Skin of body (tissue), 2 donors: ENCODE results near the gene TVP23A. TPM values are rescaled to one million over a fixed set of nuclear protein-coding genes. Genes with fewer than 3 reads are reported as not detected.
"Not testable (repeated sequence)": the region's sequence is repeated elsewhere in the genome, so short reads cannot be mapped to it uniquely, and the experiment has no call there.

Experiments used
- DNase-seq: peaks from one replicate; lab custom pipeline; 2025; lab: John Stamatoyannopoulos, UW
- total RNA-seq: library from RNA; depleted of rRNA; stranded (reverse); fragments of >200 nt; gene quantifications from one replicate; pipeline ENCODE4 v1.2.3, GENCODE V29; 2014

Gene TVP23A
- total RNA-seq, 1 donor from 2014 or later, result 1.2 TPM

DNA sequence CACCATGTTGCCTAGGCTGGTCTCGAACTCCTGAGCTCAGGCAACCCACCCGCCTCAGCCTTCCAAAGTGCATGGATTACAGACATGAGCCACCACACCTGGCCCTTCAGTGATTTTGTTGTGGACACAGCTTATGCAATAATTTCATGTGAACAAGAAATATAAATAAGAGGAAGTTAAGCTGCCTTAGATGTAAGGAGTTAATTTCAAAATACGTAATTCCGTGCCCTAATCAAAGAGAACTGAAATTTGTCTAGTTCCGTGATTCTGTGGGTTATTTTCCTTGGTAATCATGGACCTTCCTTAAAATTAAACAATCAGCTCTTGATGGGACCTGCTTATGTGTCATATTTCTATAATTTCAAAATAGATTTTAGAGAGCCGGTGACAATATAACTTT is 11.9 kb downstream of the TVP23A start:
- no peak for DNase-seq

DNA sequence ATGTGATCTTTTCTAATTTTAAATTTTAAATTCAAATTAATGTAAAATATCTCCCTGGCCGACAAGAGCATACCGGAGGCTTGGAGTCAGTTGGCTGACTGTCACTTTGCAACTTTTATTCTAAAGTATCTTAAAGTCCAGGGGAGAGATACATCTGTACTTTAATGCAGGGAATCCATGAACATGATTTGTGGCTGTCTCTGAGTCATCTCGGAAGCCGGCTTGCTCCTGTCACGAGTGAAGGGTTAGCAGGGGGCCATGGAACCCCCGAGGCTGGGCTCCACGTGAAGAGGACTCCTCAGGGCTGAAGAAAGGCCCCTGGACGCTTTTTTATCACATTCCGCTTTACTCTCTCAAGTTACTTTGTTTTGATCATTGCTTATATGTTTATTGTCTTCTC is 13.3 kb downstream of the TVP23A start:
- no peak for DNase-seq

DNA sequence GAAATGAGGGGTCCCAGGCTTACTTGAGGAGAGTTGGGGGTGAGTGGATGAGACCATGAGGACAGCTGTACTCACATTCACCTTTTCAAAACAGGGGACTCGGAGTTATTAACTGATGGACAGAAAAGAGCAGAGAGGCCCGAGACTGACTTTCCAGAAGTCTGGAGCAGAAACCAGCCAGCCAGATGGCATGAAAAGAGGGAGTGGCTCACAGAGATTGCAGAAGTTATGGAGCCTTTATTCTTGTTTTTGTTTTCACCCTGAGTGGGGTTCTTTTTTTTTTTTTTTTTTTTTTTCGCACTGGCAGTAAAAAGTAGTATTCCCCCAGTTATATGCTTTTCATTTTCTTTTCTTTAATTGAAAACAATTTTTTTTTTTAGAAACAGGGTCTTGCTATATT is 18.9 kb downstream of the TVP23A start:
- DNase-seq, result no peak

DNA sequence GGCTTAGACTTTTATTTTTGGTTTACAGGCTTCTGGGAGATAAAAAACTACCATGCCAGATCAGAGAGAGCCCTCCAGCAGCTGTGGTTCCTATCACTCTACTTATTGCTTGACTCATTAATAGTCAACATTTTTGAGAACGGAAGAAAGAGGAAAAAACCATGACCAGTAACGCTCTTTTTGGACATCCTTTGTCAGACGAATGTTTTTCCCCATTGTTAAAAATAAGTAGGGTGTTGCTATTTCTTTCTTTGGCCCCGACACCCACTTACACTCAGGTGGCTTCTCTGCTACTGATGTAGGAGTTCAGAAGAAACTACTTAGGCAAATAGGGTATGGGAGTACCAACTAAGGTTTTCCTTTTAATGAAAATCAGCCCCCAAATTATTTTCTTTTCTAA is 27.5 kb downstream of the TVP23A start:
- no peak for DNase-seq

DNA sequence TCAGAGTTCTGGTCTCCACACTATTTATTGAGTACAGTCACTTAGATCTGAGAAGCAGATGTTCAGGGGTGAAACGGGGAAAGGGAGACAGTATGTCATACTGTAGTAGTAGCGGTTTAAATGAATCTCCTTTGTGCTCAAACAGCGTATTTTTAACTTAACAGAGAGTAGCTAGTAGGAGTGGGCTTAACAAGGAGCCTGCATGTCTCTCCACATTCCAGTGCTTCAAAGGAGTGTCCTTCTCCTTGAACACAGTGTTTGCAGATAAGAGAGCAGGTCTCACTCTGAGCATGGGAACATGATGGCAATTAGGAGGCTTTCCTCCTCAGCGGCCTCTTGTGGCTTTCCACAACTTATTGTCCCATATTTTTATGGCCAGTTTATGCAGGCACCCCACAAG is 30.0 kb downstream of the TVP23A start:
- DNase-seq, result not testable (repeated sequence)

DNA sequence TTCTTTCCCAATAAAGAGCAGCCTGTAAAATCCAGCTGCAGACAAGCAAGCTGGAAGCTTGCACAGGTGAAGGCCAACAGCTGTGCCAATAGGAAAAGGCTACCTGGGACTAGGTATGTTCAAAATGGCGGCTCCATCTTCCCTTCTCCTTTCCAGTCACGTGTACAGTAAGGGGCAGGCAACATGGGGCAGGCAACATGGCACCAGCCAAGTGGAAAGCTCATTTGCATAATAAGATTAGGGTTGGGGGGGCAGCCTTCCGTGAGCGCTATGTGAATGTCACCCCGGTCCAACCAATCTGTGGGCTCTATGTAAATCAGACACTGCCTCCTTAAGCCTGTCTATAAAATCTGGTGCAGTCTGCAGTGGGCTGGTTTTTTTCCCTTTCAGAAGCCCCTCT is 31.3 kb downstream of the TVP23A start:
- DNase-seq, result no peak

DNA sequence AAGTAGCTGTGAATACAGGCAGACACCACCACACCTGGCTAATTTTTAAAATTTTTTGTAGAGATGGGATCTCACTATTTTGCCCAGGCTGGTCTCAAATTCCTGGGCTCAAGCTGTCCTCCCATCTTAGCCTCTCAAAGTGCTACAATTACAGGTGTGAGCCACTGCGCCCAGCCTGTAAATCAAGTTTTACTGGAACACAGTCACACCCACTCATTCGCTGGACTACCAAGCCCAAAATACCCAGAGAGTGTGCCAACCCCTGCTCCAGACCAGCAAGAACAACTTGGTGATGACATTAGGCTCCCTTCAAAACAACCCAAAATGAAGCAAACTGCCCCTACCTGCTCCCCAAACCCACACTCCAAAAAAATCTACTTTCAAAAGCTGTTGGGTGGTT is 36.0 kb downstream of the TVP23A start:
- DNase-seq, result no peak

DNA sequence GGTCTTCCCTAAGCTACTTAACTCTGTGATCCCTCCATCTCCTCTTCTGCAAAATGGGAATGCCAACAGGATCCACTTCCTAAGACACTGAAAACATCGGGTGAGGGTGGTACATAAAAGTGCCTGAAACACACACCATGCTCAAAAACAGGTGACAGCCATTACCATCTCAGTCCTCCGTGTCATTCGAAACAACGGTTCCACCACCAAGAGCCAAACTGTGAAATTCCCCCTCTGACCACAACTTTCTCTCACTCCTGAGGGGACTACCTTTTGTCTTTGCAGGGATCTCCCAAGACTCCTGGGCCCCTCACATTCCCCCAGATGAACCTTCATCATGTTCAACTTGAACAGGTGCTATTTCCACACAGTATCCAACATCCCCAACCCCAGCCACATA is 38.0 kb downstream of the TVP23A start:
- no peak for DNase-seq

DNA sequence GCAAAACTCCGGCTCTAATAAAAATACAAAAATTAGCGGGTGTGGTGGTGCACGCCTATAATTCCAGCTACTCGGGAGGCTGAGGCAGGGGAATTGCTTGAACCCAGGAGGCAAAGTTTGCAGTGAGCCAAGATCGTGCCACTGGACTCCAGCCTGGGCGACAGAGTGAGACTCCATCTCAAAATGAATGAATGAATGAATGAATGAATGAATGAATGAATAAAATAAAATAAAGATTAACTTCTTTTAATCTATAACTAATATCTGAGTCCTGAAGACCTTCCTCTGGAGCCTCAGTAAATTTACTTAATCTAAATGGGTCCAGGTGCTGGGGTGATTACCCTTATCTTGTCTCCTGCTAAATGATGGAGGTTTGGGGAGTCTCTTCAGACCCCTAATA is 38.7 kb downstream of the TVP23A start:
- not testable (repeated sequence) for DNase-seq

DNA sequence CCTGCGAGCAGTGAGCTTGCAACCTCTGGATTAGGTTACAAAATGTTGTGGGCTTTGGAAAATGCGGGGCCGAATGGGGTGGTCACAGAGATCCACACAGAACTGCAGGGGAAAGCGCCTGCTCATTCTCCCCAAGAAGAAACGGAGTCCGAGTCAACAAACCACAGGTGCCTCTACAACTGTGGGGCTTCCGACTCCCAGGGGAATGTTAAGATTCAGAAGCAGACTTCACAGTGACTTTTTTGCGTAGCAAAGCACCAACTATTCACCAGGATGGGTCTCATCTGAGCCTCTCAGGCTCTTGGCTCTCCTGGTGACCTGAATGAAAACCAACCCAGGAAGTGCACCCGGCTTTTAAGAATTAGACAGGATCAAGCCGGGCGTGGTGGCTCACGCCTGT is 41.2 kb downstream of the TVP23A start:
- no peak for DNase-seq

DNA sequence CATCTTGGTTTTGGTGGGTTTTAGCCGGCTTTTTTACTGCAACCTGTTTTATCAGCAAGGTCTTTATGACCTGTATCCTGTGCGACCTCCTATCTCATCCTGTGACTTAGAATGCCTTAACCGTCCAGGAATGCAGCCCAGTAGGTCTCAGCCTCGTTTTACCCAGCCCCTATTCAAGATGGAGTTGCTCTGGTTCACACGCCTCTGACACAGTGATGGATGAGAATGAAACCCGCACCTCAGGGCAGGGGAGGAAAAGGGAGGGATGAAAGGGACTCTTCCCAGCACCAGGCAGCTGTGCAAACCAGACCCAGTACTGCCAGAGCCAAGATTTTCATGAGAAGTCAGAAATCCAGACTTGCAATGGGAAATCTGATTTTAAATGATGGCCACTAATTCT is 41.7 kb downstream of the TVP23A start:
- not testable (repeated sequence) for DNase-seq

DNA sequence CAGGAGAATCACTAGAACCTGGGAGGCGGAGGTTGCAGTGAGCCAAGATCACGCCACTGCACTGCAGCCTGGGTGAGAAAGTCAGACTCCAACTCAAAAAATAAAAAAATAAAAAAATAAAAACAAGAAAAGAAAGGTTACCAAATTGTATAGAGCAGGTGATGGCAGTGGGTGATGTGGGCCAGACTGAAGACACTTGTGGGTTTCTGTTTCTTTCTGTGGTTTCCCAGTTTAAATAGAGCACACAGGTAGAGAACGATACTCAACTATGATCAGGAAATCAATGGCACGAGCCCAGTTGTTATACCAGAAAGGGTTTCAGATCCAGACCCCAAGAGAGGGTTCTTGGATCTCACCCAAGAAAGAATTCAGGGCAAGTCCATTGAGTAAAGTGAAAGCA is 42.3 kb downstream of the TVP23A start:
- DNase-seq, result no peak

DNA sequence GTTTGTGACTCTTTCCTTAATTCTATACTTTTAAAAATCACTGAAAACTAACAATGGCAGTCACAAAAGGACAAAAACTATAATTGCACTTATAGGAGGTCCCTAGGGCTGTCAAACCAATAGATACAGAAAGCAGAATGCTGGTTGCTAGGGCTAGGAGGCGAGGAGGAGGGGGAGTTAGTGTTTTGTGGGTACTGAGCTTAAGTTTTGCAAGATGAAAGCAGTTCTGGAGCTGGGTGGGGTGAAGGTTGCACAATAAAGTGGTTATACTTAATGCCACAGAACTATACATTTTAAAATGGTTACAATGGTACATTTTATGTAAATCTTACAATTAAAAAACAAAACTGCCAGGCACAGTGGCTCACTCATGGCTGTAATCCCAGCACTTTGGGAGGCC is 47.7 kb downstream of the TVP23A start:
- no peak for DNase-seq

DNA sequence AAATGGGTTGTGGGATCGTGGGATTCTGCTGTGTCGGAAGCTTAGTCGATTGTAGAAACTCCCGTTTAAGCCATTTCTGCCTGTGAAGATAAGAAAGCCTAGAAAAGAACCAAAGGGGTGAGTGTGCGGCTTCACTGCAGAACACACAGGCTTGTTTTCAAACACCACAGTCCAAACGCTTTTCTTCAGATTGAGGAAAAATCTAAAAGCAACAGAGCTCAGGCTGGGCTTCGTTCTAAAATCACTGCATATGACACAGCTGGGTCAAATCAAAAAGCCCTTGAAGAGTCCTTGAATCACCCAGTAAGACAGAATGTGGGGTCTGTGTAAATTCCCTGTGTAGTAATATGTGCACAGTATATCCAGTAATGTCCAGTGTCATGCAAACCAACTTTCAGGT is 49.2 kb downstream of the TVP23A start:
- no peak for DNase-seq

DNA sequence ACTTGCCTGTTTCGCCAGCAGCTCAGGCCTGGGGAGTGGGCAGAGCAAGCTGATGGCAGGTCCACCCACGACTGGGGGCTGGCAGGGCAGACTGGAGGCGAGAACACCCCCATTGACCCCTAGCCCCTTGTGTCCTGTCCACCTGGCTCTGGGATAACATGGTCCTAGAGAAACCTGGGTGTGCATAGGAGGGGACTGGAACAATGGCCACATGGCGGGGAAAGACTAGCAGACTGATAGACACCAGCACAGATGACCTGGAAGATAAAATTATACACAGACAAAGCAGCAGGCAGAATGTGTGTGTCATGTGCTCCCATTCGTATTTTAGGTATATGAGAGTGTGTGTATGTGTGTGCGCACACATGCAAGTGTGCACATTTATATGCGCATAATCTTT is 51.5 kb downstream of the TVP23A start:
- no peak for DNase-seq

DNA sequence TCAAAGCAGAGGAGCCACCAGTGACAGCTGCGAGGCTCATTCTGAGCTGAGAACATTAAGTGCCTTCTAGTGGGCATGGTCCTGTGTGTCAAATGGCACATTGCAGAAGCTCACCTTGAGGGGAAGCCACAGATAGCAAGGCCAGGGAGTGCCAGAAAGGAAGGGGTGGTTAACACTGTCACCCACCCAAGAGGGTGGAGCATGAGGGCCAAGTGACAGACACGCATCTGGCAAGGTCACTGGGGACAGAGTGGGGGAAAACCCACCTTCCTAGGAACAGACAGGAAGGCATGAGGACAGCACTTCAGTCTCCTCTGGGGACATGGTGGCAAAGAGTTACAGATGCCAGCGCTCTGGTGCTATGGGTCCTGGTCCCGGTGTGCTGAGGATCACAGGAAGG is 52.8 kb downstream of the TVP23A start:
- no peak for DNase-seq

DNA sequence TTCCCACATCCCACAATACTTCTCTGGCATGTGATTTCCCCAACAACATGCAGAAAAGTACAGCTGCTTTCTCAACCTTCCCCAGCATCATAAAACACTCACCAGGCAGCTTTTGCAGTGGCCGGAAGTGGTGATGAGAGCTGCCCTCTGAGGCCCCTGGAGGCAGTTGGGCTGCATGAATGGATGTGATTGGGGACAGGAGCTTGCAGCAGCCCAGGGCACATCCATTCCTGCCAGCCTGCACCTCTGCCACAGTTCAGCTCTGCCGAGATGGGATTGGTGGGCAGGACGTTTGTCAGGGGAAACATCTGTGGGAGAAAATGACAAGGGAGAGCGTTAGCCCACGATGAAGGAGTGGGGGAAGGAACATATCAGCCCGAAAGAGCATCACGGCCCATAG is 55.1 kb downstream of the TVP23A start:
- no peak for DNase-seq

DNA sequence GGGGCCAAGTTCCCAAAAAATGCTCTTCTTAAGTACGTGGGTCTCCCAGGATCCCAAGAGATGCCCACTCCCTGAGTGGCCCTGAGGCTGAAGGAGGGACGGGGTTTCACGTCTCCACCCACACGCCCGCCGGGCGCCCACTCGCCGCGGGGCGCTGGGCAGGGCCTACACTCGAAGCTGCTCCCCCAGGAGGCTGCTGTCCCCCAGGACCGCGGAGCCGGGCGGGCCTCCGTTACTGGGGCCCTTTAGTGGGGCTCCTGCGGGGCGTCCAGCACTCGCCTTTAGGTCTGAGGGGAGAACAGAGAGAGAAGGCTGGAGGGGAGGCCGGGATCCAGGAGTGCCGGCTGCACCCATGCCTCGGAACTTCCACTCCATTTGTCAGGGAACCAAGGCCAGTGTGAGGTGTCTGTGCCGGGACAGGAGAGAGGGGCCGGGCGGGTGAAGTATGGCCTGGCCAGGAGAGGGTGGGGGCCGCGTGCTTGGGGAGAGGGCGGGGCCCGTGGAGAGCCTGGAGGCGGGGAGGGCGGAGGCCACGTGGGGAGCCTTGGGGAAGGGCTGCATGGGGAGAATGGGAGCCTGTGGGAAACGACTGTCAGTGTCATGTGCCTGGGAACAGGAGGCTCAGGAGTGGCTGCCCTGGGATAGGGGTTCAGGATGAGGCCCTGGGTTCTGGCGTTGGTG is 56.1 kb downstream of the TVP23A start:
- no peak for DNase-seq

DNA sequence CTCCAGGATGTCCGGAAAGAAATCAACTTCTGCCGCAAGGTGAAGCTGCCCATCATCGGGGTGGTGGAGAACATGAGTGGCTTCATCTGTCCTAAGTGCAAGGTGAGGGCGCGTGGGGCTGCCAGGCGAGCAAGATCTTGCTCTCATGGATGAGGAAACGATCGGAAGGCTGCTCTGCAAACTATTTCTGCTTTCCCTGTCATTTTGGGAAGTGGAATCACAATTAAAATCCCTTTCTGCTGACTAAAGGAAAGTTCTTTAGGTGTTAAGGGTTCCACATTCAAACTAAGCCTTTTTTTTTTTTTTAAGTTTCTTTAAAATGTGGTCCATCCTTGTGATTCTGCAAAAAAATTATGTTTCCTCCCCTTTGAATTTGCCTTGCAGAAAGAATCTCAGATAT is 57.2 kb downstream of the TVP23A start:
- no peak for DNase-seq

DNA sequence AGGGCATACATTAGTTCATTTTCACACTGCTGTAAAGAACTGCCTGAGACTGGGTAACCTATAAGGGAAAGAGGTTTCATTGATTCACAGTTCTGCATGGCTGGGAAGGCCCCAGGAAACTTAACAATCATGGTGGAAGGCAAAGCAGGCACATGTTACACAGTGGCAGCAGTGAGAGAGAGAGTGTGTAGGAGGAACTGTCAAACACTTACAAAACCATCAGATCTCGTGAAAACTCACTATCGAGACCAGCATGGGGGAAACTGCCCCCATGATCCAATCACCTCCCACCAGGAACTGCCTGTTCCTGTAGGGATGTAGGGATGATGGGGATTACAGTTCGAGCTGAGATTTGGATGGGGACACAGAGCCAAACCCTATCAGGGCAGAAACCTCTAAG is 57.7 kb downstream of the TVP23A start:
- no peak for DNase-seq

DNA sequence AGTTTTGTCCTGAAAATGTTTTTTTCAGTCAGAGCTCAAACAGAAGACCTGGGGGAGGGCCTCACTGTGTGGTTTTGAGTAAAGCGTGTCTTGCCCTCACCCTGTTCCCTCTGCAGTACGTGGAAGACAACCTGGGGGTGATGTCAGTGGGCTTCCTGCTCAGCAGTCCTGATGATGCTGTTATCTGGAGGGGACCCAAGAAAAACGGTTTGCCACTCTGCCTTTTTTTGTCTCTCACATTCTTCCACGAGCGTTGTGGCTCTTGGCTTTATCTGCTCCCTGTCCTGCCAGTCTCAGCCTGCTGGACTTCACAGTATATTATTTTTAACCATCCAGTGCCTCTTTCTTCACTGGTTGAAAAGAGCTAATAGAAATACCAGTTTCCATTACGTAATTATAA is 62.0 kb downstream of the TVP23A start:
- no peak for DNase-seq

DNA sequence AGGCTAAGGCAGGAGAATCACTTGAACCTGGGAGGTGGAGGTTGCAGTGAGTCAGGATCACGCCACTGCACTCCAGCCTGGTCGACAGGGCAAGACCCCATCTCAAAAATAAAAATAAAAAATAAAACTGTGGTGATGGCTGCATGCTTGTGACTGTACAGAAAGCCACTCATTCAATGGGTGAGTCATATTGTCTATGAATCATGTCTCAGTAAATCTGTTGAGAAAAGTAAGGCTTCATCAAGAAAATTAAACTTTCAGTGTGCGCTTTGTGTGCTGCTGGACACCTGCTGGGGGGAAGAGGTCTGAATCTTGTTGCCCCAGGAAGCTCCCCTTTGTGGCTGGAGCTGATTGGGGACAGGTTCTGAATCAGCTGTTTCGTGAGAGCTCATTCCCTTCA is 63.7 kb downstream of the TVP23A start:
- DNase-seq, result no peak

DNA sequence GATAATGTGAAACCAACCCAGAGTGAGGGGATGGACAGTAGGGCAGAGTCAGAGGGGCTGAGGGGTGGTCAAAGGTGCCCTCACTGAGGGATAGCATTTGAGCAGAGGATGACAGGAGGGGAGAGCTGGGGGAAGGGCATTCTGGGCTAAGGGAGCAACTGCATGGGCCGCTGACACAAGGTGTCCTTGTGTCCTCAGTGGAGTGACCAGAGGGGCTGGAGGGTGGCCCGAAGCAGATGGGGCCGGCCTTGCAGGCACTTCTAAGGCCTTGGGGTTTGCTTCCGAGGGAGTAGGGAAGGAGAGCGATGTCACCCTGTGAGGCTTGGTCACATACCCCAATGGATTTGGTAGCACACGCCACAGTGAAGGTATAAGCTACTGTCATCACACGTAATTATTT is 64.9 kb downstream of the TVP23A start:
- no peak for DNase-seq

DNA sequence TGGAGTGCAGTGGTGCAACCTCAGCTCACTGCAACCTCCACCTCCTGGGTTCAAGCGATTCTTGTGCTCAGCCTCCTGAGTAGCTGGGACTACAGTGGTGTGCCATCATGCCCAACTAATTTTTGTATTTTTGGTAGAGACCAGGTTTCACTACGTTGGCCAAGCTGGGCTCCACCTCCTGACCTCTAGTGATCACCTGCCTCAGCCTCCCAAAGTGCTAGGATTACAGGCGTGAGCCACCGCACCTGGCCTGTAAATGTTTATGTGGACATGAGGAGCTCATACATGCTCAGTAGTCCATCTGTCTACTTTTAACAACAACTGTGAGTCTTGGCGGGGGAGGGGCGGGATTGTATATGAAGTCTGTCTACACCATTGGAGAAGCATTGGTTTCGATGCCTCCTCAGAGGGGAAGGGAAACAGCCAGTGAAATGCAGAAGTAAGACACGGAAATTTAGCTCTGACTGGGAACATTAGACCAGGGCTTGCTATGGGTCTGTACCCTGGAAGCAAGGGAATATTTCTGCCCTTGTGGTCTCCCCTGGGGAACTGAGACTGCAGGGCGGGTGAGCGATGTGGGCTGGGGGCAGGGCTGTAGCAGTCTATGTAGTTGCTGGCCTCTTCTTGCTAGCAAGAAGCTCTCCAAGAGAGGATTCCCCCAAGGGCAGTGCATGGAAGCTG is 65.6 kb downstream of the TVP23A start:
- no peak for DNase-seq
